Astrocyte of the cerebellum (primary cell): ENCODE measurements around the gene UBTD1.

Experiments used
- DNase-seq: peaks from one replicate; pipeline ENCODE4 v3.0.0-alpha.2; 2011; ENCODE audit warnings: low read depth
- H3K4me3 ChIP-seq: 2 replicates; pipeline ENCODE4 v1.5.1; 2011; ENCODE audit warnings: mild to moderate bottlenecking, low read depth, low read length, moderate library complexity
- in situ Hi-C: cut with HindIII; loops from 2 replicates; pipeline ENCODE4 v1.10.0; 2017; ENCODE audit warnings: low sequenced_read_pairs
- TF ChIP-seq, protein P1 (sequence below): IDR thresholded peaks from 2 replicates; pipeline ENCODE4 v1.5.1; 2012; ENCODE audit warnings: low read length, low read depth, moderate library complexity, mild to moderate bottlenecking; ENCODE audit errors: missing control alignments

The UBTD1 gene

DNA sequence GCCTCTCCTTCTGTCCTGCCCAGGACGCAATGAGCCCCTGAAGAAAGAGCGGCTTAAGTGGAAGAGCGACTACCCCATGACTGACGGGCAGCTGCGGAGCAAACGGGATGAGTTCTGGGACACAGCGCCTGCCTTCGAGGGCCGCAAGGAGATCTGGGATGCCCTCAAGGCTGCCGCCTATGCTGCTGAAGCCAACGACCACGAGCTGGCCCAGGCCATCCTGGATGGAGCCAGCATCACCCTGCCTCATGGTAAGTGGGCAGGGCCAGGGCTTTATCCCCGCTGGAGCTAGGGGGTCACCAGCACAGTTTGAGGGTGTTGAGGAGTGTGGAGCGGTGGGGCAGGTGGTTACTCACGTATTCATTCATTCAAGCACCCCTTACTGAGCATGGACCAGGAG is 69.2 kb downstream of the UBTD1 start:
- DNase-seq: no peak
- no peak overlapping the region for H3K4me3 ChIP-seq
- in situ Hi-C loops: no loop called here
- TF ChIP-seq, protein P1, sequence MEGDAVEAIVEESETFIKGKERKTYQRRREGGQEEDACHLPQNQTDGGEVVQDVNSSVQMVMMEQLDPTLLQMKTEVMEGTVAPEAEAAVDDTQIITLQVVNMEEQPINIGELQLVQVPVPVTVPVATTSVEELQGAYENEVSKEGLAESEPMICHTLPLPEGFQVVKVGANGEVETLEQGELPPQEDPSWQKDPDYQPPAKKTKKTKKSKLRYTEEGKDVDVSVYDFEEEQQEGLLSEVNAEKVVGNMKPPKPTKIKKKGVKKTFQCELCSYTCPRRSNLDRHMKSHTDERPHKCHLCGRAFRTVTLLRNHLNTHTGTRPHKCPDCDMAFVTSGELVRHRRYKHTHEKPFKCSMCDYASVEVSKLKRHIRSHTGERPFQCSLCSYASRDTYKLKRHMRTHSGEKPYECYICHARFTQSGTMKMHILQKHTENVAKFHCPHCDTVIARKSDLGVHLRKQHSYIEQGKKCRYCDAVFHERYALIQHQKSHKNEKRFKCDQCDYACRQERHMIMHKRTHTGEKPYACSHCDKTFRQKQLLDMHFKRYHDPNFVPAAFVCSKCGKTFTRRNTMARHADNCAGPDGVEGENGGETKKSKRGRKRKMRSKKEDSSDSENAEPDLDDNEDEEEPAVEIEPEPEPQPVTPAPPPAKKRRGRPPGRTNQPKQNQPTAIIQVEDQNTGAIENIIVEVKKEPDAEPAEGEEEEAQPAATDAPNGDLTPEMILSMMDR: no peak

DNA sequence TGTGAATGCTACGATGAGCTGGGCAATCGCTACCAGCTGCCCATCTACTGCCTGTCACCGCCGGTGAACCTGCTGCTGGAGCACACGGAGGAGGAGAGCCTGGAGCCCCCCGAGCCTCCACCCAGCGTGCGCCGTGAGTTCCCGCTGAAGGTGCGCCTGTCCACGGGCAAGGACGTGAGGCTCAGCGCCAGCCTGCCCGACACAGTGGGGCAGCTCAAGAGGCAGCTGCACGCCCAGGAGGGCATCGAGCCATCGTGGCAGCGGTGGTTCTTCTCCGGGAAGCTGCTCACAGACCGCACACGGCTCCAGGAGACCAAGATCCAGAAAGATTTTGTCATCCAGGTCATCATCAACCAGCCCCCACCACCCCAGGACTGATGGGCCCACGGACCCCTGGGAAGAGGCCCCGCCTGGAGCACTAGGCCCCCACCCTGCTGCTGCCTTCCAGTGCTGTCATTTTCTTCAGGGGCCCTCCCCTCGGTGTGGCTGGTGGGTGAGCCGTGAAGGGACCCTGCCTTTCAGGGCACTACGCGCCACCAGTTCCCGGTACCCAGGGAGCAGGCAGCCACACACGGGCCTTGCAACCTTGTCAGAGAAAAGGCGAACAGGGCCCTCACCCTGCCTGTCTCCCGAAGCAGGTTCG is 71.5 kb downstream of the UBTD1 start:
- TF ChIP-seq, protein P1: no peak
- DNase-seq: no peak
- H3K4me3 ChIP-seq: no peak overlapping the region
- in situ Hi-C loops: no loop called here

DNA sequence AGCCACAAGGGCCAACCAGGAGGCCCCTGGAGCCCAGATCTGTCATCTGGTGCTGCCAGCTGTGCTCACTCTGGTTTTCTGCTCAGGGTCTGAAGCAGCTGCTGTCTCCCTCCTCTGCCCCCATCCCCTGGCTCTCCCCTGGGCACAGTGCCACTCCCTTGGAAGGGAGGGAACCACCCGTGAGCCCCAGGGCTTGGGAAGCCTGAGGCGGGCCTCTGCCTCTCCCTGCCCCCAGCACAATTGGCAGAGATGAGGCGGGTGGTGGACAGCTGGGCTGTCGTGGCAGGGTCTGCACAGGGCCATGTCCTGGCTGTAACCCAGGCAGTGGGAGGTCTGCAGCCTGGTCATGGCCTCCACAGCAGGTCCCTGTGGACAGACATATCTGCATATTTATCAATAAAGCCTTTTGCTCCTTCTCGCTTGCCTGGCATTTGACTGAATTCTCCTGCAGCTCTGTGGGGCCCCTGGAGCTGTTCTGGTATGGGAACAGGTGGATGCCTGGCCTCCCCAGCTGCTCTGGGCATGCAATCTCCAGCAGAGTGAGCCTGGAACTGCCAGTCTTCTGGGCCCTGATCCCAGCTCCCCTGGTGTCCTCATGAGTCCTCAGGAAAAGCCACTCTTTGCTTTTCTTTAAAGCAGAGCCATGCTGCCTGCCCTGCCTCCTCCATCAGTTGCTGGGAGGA is 72.2 kb downstream of the UBTD1 start:
- in situ Hi-C loops: no loop called here
- DNase-seq: no peak
- no peak overlapping the region for H3K4me3 ChIP-seq

GRCh38 chr10:97571622-97572021 is 72.9 kb downstream of the UBTD1 start:
- in situ Hi-C loops: no loop called here
- no peak overlapping the region for H3K4me3 ChIP-seq
- TF ChIP-seq, protein P1: no peak
- DNase-seq: no peak

More for the DNA sequence above, 72.2 kb downstream of the UBTD1 start:
- TF ChIP-seq, protein P1: no peak

- TF ChIP-seq, protein P1: peak; percentile 91
- DNase-seq: peak; percentile 56
- in situ Hi-C loops: no loop called here
- H3K4me3 ChIP-seq: no peak within 1 kb of the TSS
Observed at GRCh38 chr10:97572214-97572989, 73.7 kb downstream of the UBTD1 start, which contains the start of gene ANKRD2. Gene ANKRD2, plus strand, starts transcription at chr10:97572779. Its CDS starts 10 bp downstream, at chr10:97572789.

GRCh38 chr10:97573021-97573420 is 74.3 kb downstream of the UBTD1 start:
- H3K4me3 ChIP-seq: no peak overlapping the region
- TF ChIP-seq, protein P1: no peak
- no peak for DNase-seq
- in situ Hi-C loops: no loop called here
